Adipocyte (in vitro differentiated cells): ENCODE data around the gene ZNF579.
"Not testable (repeated sequence)": the region's sequence is repeated elsewhere in the genome, so short reads cannot be mapped to it uniquely, and the experiment has no call there.

Source experiments
- DNase-seq: peaks from one replicate; pipeline ENCODE4 v3.0.0-alpha.2; 2015; ENCODE audit warnings: low read depth
- H3K27me3 ChIP-seq: replicated peaks from 2 replicates; pipeline ENCODE4 v1.7.0; 2013; ENCODE audit warnings: mild to moderate bottlenecking, low read length, moderate library complexity; ENCODE audit not compliant: control insufficient read depth, insufficient read depth
- H3K36me3 ChIP-seq: 2 replicates; pipeline ENCODE4 v1.7.0; 2013; ENCODE audit warnings: low read length, mild to moderate bottlenecking, moderate library complexity; ENCODE audit not compliant: control insufficient read depth, insufficient read depth, severe bottlenecking
- H3K4me1 ChIP-seq: 2 replicates; pipeline ENCODE4 v1.7.0; 2013; ENCODE audit warnings: mild to moderate bottlenecking, low read length, moderate library complexity; ENCODE audit not compliant: control insufficient read depth, insufficient read depth
- H3K4me3 ChIP-seq: 2 replicates; pipeline ENCODE4 v1.7.0; 2013; ENCODE audit warnings: mild to moderate bottlenecking, low read length, moderate library complexity
- H3K9ac ChIP-seq: 2 replicates; pipeline ENCODE4 v1.7.0; 2013; ENCODE audit warnings: mild to moderate bottlenecking, low read length, moderate library complexity
- H3K9me3 ChIP-seq: 2 replicates; pipeline ENCODE4 v1.7.0; 2013; ENCODE audit warnings: mild to moderate bottlenecking, low read length, moderate library complexity; ENCODE audit not compliant: control insufficient read depth

The ZNF579 gene

GRCh38 chr19:55579766-55580621, 654 bp downstream of the ZNF579 start:
- H3K4me1 ChIP-seq, result peaks cover 28% of the 10 kb centered on the region
- no peaks in the 10 kb centered on the region for H3K9me3 ChIP-seq
- H3K4me3 ChIP-seq, result peak overlapping the region; percentile 93
- no peaks in the 10 kb centered on the region for H3K27me3 ChIP-seq
- peak; percentile 73 for DNase-seq
- peak overlapping the region; percentile 95 for H3K9ac ChIP-seq
- peaks cover 10% of the 10 kb centered on the region for H3K36me3 ChIP-seq

DNA sequence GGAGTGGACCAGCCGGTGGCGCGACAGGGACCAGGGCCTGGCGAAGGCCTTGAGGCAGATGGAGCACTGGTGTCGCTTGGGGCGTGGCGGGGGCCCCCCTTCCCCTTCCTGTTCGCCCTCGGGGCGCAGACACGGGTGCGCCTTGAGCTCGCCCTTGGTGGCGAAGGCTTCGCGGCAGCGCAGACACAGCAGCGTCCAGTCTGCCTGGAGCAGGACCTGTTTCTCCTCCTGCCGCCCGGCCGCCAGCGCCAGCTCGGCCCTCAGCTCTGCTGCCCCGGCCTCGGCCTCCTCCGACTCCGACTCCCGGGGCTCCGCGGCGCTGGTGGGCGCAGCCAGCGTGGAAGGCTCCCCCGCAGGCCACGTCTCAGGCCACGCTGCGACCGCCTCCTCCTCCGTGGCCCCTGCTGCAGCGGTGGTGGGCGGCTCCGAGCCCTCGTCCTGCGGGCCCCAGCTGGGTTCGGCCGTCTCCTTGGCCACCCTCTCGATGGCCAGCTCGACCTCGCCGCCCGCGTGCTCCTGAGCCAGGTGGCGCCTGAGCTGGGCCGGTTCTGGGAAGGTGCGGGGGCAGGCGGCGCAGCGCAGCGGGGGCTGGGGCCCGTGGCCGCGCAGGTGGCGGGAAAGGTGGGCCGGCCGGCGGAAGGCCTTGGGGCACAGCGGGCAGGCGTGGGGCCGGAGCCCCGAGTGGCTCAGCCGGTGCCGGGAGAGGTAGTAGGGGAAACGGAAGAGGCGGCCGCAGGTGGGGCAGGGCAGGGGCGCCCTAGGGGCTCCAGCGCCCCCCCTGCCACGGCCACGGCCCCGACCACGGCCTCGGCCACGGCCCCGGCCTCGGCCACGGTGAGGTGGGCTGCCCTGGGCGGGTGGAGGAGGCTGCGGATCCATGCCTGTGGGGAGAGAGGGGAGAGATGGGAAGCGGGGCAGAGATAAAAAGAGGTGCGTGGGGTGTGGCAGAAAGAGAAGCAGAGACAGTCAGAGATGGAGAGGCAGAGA, 1.6 kb downstream of the ZNF579 start:
- Histone ChIP-seq H3K9ac (peak overlapping the region; percentile 95), H3K9me3 (no peaks in the 10 kb centered on the region), H3K36me3 (peaks cover 10% of the 10 kb centered on the region), H3K4me3 (peak overlapping the region; percentile 93), H3K27me3 (no peaks in the 10 kb centered on the region), H3K4me1 (peaks cover 23% of the 10 kb centered on the region)
- DNase-seq, result no peak

DNA sequence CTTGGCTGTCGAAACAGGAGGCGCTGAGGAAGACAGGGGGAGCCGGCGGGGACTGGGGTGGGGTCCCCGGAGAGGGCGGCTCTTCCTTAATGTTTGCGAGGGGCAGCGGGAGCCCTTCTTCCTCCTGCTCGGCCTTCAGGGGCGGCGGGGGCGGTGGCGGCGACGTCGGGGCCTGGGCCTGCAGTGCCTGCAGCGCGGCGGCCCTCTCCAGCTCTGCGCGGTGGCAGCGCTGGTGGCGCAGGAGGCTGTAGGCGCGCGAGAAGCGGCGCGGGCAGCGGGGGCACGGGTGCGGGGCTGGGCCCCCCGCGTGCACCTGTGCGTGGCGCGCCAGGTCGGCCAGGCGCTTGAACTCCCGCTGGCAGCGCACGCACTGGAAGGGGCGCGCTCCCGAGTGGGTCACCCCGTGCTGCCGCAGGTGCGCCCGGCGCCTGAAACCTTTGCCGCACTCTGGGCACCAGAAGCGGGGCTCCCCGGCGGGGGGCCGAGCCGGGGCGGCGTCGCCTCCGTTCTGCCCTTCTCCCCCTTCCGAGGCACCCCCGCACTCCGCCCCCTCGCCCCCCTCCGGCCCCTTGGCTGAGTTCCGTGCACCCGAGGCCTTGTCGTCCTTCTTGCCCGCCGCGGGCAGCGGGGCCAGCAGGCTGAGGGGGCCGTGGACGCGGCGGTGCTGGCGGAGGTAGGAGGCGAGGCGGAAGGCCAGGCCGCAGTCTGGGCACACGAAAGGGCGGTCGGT, 2.5 kb downstream of the ZNF579 start:
- Histone ChIP-seq H3K4me1 (peaks cover 18% of the 10 kb centered on the region), H3K9ac (no peak overlapping the region), H3K9me3 (no peaks in the 10 kb centered on the region), H3K36me3 (peaks cover 10% of the 10 kb centered on the region), H3K27me3 (no peaks in the 10 kb centered on the region), H3K4me3 (no peak overlapping the region)
- DNase-seq, result no peak

DNA sequence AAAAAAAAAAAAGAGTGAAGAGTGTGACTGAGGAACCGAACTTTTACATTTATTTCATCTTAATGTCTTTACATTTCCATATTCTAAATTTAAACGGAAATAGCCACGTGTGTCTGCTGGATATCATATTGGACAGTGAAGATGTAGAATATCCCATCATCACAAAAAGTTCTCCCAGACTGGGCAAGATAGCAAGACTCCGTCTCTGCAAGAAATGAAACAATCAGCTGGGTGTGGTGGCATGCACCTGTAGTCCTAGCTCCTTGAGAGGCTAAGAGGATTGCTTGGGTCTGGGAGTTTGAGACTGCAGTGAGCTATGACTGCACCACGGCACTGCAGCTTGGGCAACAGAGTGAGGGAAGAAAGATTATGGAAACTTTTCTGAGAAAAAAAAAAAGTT, 3.9 kb downstream of the ZNF579 start:
- Histone ChIP-seq H3K9me3 (no peaks in the 10 kb centered on the region), H3K9ac (no peak overlapping the region), H3K27me3 (no peaks in the 10 kb centered on the region), H3K4me1 (peaks cover 13% of the 10 kb centered on the region), H3K4me3 (no peak overlapping the region), H3K36me3 (peaks cover 10% of the 10 kb centered on the region)
- no peak for DNase-seq

- not testable (repeated sequence) for H3K4me3 ChIP-seq, H3K27me3 ChIP-seq, H3K9ac ChIP-seq, DNase-seq, H3K4me1 ChIP-seq, H3K9me3 ChIP-seq, H3K36me3 ChIP-seq
These were observed 6.7 kb downstream of the ZNF579 start for GRCh38 chr19:55573929-55574328.

DNA sequence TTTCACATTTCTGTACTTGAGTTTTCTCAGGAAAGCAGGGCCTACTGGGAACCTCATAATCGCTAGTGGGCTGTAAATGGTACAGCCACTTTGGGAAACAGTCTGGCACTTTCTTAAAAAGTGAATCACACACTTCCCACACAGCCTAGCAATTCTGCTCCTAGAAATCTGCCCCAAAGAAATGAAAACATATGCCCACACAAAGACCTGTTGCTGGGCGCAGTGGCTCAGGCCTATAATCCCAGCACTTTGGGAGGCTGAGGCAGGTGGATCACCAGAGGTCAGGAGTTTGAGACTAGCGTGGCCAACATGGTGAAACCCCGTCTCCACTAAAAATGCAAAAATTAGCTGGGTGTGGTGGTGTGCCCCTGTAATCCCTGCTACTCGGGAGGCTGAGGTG, 11.2 kb downstream of the ZNF579 start:
- H3K4me1 ChIP-seq, H3K27me3 ChIP-seq, H3K9ac ChIP-seq, DNase-seq, H3K4me3 ChIP-seq, H3K9me3 ChIP-seq, H3K36me3 ChIP-seq: not testable (repeated sequence)

DNA sequence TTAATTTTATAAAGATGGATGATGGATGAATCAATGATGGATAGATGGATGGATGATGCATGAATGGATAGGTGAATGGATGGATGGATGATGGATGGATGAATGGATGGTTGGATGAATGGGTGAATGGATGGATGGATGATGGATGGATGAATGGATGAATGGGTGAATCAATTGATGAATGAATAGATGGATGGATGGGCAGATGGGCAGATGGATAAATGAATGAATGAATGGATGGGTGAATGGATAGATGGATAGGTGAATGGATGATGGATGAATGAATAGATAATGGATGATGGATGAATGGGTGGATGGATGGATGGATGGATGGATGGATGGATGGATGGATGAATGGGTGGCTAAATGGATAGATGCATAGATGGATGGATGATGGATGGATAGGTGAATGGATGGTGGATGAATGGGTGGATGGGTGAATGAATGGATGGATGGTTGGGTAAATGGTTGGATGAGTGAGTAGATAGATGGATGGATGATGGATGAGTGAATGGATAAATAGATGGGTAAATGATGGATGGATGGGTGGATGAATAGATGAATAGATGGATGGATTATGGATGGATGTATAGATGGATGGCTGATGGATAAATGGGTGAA, 12.8 kb downstream of the ZNF579 start:
- Histone ChIP-seq H3K36me3 (no peaks in the 10 kb centered on the region), H3K27me3 (peaks cover 6% of the 10 kb centered on the region), H3K9ac (no peak overlapping the region), H3K4me3 (no peak overlapping the region), H3K9me3 (peaks cover 7% of the 10 kb centered on the region), H3K4me1 (no peaks in the 10 kb centered on the region)
- DNase-seq, result no peak

- Histone ChIP-seq H3K4me3 (no peak overlapping the region), H3K9me3 (peaks cover 7% of the 10 kb centered on the region), H3K4me1 (no peaks in the 10 kb centered on the region), H3K27me3 (peaks cover 6% of the 10 kb centered on the region), H3K36me3 (no peaks in the 10 kb centered on the region), H3K9ac (no peak overlapping the region)
- no peak for DNase-seq
These were observed 13.8 kb downstream of the ZNF579 start for GRCh38 chr19:55566823-55567222.

DNA sequence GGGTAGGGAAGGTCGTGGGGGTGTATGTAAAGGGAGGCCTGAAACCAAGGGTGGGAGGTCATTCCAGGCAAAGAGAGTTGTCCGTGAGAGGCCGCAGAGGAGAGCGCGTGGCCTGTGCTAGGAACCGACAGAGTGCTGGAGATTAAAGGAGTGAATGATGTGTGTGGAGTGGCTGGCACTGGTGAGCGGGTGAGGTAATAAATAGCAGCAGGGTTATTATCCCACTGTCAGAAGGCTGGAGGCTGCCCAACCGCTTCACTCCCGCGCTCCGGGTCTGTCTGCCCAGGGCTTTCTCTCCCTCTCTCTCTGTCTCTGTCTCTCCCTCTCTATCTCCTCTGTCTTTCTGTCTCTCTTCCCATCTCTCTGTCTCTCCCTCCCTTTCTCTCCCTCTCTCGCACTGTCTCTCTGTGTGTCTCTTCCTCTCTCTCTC, 17.4 kb downstream of the ZNF579 start:
- Histone ChIP-seq H3K9me3 (peaks cover 9% of the 10 kb centered on the region), H3K36me3 (no peaks in the 10 kb centered on the region), H3K9ac (no peak overlapping the region), H3K4me3 (no peak overlapping the region), H3K27me3 (peaks cover 13% of the 10 kb centered on the region), H3K4me1 (no peaks in the 10 kb centered on the region)
- no peak for DNase-seq

DNA sequence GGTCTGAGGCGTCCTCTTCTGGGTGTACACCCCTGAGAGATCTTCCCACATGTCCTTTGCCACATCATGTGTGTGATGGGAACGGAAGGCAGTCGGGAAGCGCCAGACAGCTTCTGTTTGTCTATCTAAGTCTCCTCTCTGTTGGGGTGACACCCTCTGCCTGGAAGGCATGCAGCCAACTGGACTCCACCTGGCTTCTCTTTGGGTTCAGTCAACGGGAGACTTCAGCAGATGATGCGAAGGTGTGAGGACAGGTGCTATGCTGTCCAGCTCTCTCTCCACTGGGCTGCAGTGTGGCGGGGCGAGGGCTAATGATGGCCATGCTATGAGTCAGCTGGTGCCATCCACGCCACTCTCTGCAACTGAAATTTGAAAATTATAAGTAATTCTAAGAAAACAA, 21.0 kb downstream of the ZNF579 start:
- H3K36me3 ChIP-seq, result no peaks in the 10 kb centered on the region
- peaks cover 9% of the 10 kb centered on the region for H3K9me3 ChIP-seq
- no peak overlapping the region for H3K4me3 ChIP-seq
- no peak overlapping the region for H3K9ac ChIP-seq
- peaks cover 13% of the 10 kb centered on the region for H3K27me3 ChIP-seq
- H3K4me1 ChIP-seq, result no peaks in the 10 kb centered on the region
- no peak for DNase-seq
